GM20000 (cell line): ENCODE data around the gene DHX8.

Experiments
- DNase-seq: peaks from one replicate; pipeline ENCODE4 v3.0.0; 2012; ENCODE audit warnings: low spot score
- CTCF ChIP-seq: IDR thresholded peaks from 2 replicates; pipeline ENCODE4 v1.5.1; 2012; ENCODE audit warnings: mild to moderate bottlenecking, control low read depth; ENCODE audit errors: extremely low read depth, missing control alignments

DHX8 gene

GRCh38 chr17:43546319-43547188 lies 62.8 kb downstream of the DHX8 start, which contains the start of gene ETV4:
Gene ETV4, minus strand, starts transcription at chr17:43546340. Its CDS starts 723 bp downstream, at chr17:43545617.
- no peak for TF ChIP-seq CTCF
- DNase-seq, result peak; percentile 98

- TF ChIP-seq CTCF, result no peak
- no peak for DNase-seq
Observed at GRCh38 chr17:43547189-43547550, 63.4 kb downstream of the DHX8 start.

- TF ChIP-seq CTCF, result no peak
- DNase-seq, result no peak
Observed at GRCh38 chr17:43547659-43548256, 64.0 kb downstream of the DHX8 start.

- TF ChIP-seq CTCF, result no peak
- DNase-seq, result no peak
Observed at GRCh38 chr17:43548689-43549379, 65.1 kb downstream of the DHX8 start.

- no peak for TF ChIP-seq CTCF
- no peak for DNase-seq
Observed at GRCh38 chr17:43549496-43549895, 65.7 kb downstream of the DHX8 start.

- TF ChIP-seq CTCF, result no peak
- no peak for DNase-seq
Observed at GRCh38 chr17:43550754-43551153, 67.0 kb downstream of the DHX8 start.
